NCI-H82 (cell line): ENCODE data around the gene SCUBE3.

Experiments
- DNase-seq: peaks from one replicate; lab custom pipeline; 2025; lab: John Stamatoyannopoulos, UW

SCUBE3 gene

GRCh38 chr6:35213824-35214756 lies at the start of gene SCUBE3:
Gene SCUBE3 (plus strand): TSS chr6:35213956. CDS start chr6:35214419, 463 bp downstream.
- peak; percentile 80 for DNase-seq

GRCh38 chr6:35164277-35164676 lies 49.5 kb upstream of the SCUBE3 start:
- no peak for DNase-seq

- no peak for DNase-seq
Measured at GRCh38 chr6:35164868-35165267, 48.9 kb upstream of the SCUBE3 start.

GRCh38 chr6:35165630-35166071 lies 48.1 kb upstream of the SCUBE3 start:
- DNase-seq, result no peak

GRCh38 chr6:35166116-35166515 lies 47.6 kb upstream of the SCUBE3 start:
- DNase-seq, result no peak

GRCh38 chr6:35166520-35166919 lies 47.2 kb upstream of the SCUBE3 start:
- DNase-seq, result no peak

- no peak for DNase-seq
Measured at GRCh38 chr6:35167505-35167904, 46.3 kb upstream of the SCUBE3 start.

- no peak for DNase-seq
Measured at GRCh38 chr6:35168461-35168861, 45.3 kb upstream of the SCUBE3 start.

GRCh38 chr6:35170166-35170565 lies 43.6 kb upstream of the SCUBE3 start:
- DNase-seq, result no peak

GRCh38 chr6:35170891-35171290 lies 42.9 kb upstream of the SCUBE3 start:
- DNase-seq, result no peak

- DNase-seq, result no peak
Measured at GRCh38 chr6:35173044-35173426, 40.7 kb upstream of the SCUBE3 start.

GRCh38 chr6:35173427-35174087 lies 40.2 kb upstream of the SCUBE3 start:
- no peak for DNase-seq

GRCh38 chr6:35174088-35174434 lies 39.7 kb upstream of the SCUBE3 start:
- DNase-seq, result no peak

GRCh38 chr6:35174501-35174900 lies 39.3 kb upstream of the SCUBE3 start:
- no peak for DNase-seq

GRCh38 chr6:35176301-35177024 lies 37.3 kb upstream of the SCUBE3 start:
- DNase-seq, result no peak

- DNase-seq, result peak; percentile 33
Measured at GRCh38 chr6:35177157-35177556, 36.6 kb upstream of the SCUBE3 start.

GRCh38 chr6:35177596-35177995 lies 36.2 kb upstream of the SCUBE3 start:
- DNase-seq, result no peak

- DNase-seq, result no peak
Measured at GRCh38 chr6:35178012-35178411, 35.7 kb upstream of the SCUBE3 start.

GRCh38 chr6:35178932-35179832 lies 34.6 kb upstream of the SCUBE3 start:
- peak; percentile 10 for DNase-seq

- DNase-seq, result no peak
Measured at GRCh38 chr6:35179901-35180535, 33.7 kb upstream of the SCUBE3 start.

- no peak for DNase-seq
Measured at GRCh38 chr6:35181308-35181932, 32.3 kb upstream of the SCUBE3 start.
